ENCODE data around the gene KIF7.

Gene KIF7

GRCh38 chr15:89679212-89679611, 23.9 kb upstream of the KIF7 start, which contains the start of gene PLIN1:
Gene PLIN1, minus strand, starts transcription at chr15:89679367. Its CDS starts 1,878 bp downstream, at chr15:89677489.
- Histone ChIP-seq H3K27ac (ENCODE audit: low read length) (no peak within 1 kb of the TSS), H3K4me1 (ENCODE audit: low read length) (no peaks in the 10 kb centered on the region), H3K27me3 (ENCODE audit: low read depth, low read length) (no peaks in the 10 kb centered on the region), H2AFZ (ENCODE audit: low read depth, low read length) (no peak within 1 kb of the TSS), H3K4me2 (ENCODE audit: low read length) (no peak within 1 kb of the TSS), H3K36me3 (replicated peaks; ENCODE audit: low read depth, low read length) (no peaks in the 10 kb centered on the region), H3K9ac (ENCODE audit: low read length) (no peak within 1 kb of the TSS), H3K79me2 (ENCODE audit: low read length) (no peaks in the 10 kb centered on the region), H3K4me3 (ENCODE audit: low read length) (no peak within 1 kb of the TSS), H4K20me1 (ENCODE audit: insufficient read depth, low read length) (no peaks in the 10 kb centered on the region), H3K9me3 (ENCODE audit: insufficient read depth, low read length) (no peaks in the 10 kb centered on the region)
- TF ChIP-seq EZH2phosphoT487 (IDR thresholded peaks at IDR 0.05; ENCODE audit: low read depth) (no peak), CTCF (IDR thresholded peaks at IDR 0.05; ENCODE audit: low read depth, low read length) (no peak)

- H3K4me1 ChIP-seq (ENCODE audit: low read length): no peaks in the 10 kb centered on the region
- no peaks in the 10 kb centered on the region for H3K27me3 ChIP-seq (ENCODE audit: low read depth, low read length)
- H3K9ac ChIP-seq (ENCODE audit: low read length): no peak overlapping the region
- H3K4me2 ChIP-seq (ENCODE audit: low read length): no peak overlapping the region
- no peaks in the 10 kb centered on the region for H4K20me1 ChIP-seq (ENCODE audit: insufficient read depth, low read length)
- TF ChIP-seq CTCF (IDR thresholded peaks at IDR 0.05; ENCODE audit: low read depth, low read length): no peak
- TF ChIP-seq EZH2phosphoT487 (IDR thresholded peaks at IDR 0.05; ENCODE audit: low read depth): no peak
- H3K9me3 ChIP-seq (ENCODE audit: insufficient read depth, low read length): no peaks in the 10 kb centered on the region
- no peak overlapping the region for H3K4me3 ChIP-seq (ENCODE audit: low read length)
- H3K36me3 ChIP-seq (replicated peaks; ENCODE audit: low read depth, low read length): no peaks in the 10 kb centered on the region
- no peak overlapping the region for H2AFZ ChIP-seq (ENCODE audit: low read depth, low read length)
- H3K79me2 ChIP-seq (ENCODE audit: low read length): no peaks in the 10 kb centered on the region
- no peak overlapping the region for H3K27ac ChIP-seq (ENCODE audit: low read length)
These were observed 22.1 kb upstream of the KIF7 start for GRCh38 chr15:89677381-89677780.

- Histone ChIP-seq H3K4me2 (ENCODE audit: low read length) (no peak overlapping the region), H3K36me3 (replicated peaks; ENCODE audit: low read depth, low read length) (no peaks in the 10 kb centered on the region), H3K27ac (ENCODE audit: low read length) (no peak overlapping the region), H3K4me3 (ENCODE audit: low read length) (no peak overlapping the region), H4K20me1 (ENCODE audit: insufficient read depth, low read length) (no peaks in the 10 kb centered on the region), H3K79me2 (ENCODE audit: low read length) (no peaks in the 10 kb centered on the region), H3K9ac (ENCODE audit: low read length) (no peak overlapping the region), H2AFZ (ENCODE audit: low read depth, low read length) (no peak overlapping the region), H3K4me1 (ENCODE audit: low read length) (no peaks in the 10 kb centered on the region), H3K27me3 (ENCODE audit: low read depth, low read length) (no peaks in the 10 kb centered on the region), H3K9me3 (ENCODE audit: insufficient read depth, low read length) (no peaks in the 10 kb centered on the region)
- TF ChIP-seq CTCF (IDR thresholded peaks at IDR 0.05; ENCODE audit: low read depth, low read length) (no peak), EZH2phosphoT487 (IDR thresholded peaks at IDR 0.05; ENCODE audit: low read depth) (no peak)
These were observed 20.3 kb upstream of the KIF7 start for GRCh38 chr15:89675606-89676005.

GRCh38 chr15:89674526-89674925, 19.3 kb upstream of the KIF7 start:
- Histone ChIP-seq H3K4me1 (ENCODE audit: low read length) (no peaks in the 10 kb centered on the region), H3K27me3 (ENCODE audit: low read depth, low read length) (no peaks in the 10 kb centered on the region), H2AFZ (ENCODE audit: low read depth, low read length) (no peak overlapping the region), H3K4me2 (ENCODE audit: low read length) (no peak overlapping the region), H3K4me3 (ENCODE audit: low read length) (no peak overlapping the region), H3K27ac (ENCODE audit: low read length) (no peak overlapping the region), H3K36me3 (replicated peaks; ENCODE audit: low read depth, low read length) (no peaks in the 10 kb centered on the region), H3K9me3 (ENCODE audit: insufficient read depth, low read length) (no peaks in the 10 kb centered on the region), H3K9ac (ENCODE audit: low read length) (no peak overlapping the region), H3K79me2 (ENCODE audit: low read length) (no peaks in the 10 kb centered on the region), H4K20me1 (ENCODE audit: insufficient read depth, low read length) (no peaks in the 10 kb centered on the region)
- no peak for TF ChIP-seq CTCF (IDR thresholded peaks at IDR 0.05; ENCODE audit: low read depth, low read length)
- no peak for TF ChIP-seq EZH2phosphoT487 (IDR thresholded peaks at IDR 0.05; ENCODE audit: low read depth)
